IPS-18a (cell line): ENCODE data around the gene EWSR1.

Experiments used
- H3K27ac ChIP-seq: one replicate; pipeline ENCODE4 v1.5.1; 2013; ENCODE audit warnings: low read length
- H3K27me3 ChIP-seq: one replicate; pipeline ENCODE4 v1.6.1; 2013; ENCODE audit warnings: mild to moderate bottlenecking, low read length; ENCODE audit not compliant: control insufficient read depth, insufficient read depth
- H3K36me3 ChIP-seq: one replicate; pipeline ENCODE4 v1.6.1; 2013; ENCODE audit warnings: low read depth, low read length; ENCODE audit not compliant: control insufficient read depth
- H3K4me1 ChIP-seq: one replicate; pipeline ENCODE4 v1.6.1; 2013; ENCODE audit warnings: low read depth, low read length; ENCODE audit not compliant: control insufficient read depth
- H3K4me3 ChIP-seq: one replicate; pipeline ENCODE4 v1.5.1; 2013; ENCODE audit warnings: low read length
- H3K9ac ChIP-seq: one replicate; pipeline ENCODE4 v1.6.1; 2013; ENCODE audit warnings: mild to moderate bottlenecking, low read length, moderate library complexity
- H3K9me3 ChIP-seq: one replicate; pipeline ENCODE4 v1.6.1; 2013; ENCODE audit warnings: low read depth, low read length; ENCODE audit not compliant: control insufficient read depth

Gene EWSR1

DNA sequence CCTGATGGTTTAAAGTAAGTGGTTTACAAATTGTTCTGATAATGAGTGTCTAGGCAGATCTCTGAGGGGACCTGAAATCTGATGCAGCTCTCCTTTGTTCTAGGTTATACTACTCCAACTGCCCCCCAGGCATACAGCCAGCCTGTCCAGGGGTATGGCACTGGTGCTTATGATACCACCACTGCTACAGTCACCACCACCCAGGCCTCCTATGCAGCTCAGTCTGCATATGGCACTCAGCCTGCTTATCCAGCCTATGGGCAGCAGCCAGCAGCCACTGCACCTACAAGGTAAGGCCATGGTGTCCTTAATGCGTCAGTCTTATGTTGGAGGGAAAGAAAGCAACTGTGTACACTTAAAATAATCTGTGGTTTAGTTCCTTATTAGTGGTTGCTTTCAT, 9.9 kb downstream of the EWSR1 start:
- Histone ChIP-seq H3K9me3 (no peaks in the 10 kb centered on the region), H3K27ac (no peak overlapping the region), H3K27me3 (no peaks in the 10 kb centered on the region), H3K4me1 (no peaks in the 10 kb centered on the region), H3K36me3 (peaks cover 94% of the 10 kb centered on the region), H3K4me3 (no peak overlapping the region), H3K9ac (no peak overlapping the region)

DNA sequence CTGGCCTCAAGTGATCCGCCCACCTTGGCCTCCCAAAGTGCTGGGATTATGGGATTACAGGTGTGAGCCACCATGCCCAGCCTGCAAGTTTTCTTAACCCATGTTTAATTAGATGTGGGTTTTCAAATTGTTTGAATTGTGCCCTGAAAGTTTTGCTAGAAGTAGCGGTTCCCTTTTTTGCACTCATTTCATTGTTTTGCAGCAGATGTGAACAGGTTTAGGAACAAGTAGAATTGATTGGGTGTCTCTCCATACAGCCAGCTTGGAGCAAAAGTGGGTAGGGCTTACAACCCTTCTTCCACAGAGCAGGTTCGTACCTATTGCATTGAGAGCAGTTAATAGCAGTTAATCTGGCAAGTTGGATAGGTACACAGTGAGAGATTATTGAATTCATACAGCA, 16.1 kb downstream of the EWSR1 start:
- H3K4me3 ChIP-seq: no peak overlapping the region
- H3K9me3 ChIP-seq: no peaks in the 10 kb centered on the region
- no peak overlapping the region for H3K27ac ChIP-seq
- H3K27me3 ChIP-seq: no peaks in the 10 kb centered on the region
- no peak overlapping the region for H3K9ac ChIP-seq
- peaks cover 83% of the 10 kb centered on the region for H3K36me3 ChIP-seq
- no peaks in the 10 kb centered on the region for H3K4me1 ChIP-seq

DNA sequence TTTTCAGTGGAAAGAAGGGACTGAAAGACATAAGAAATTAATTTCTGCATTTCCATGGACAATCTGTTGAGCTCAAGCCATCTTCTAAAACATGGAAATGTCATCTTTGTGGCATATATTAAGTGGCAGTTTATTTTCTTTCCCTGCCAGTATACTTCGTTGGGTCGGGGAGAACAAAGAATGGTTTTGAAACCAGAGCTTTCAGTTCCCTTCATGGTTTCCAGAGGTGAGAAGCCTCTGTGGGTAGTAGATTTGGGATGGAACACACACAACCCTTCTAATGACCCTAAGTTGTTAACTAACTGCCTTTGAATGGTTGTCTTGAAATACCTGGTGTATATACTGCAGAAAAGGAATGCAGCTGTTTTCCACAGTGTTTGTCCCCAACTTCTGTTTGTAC, 20.8 kb downstream of the EWSR1 start:
- no peaks in the 10 kb centered on the region for H3K4me1 ChIP-seq
- no peak overlapping the region for H3K9ac ChIP-seq
- H3K27ac ChIP-seq: no peak overlapping the region
- H3K27me3 ChIP-seq: no peaks in the 10 kb centered on the region
- no peaks in the 10 kb centered on the region for H3K9me3 ChIP-seq
- no peak overlapping the region for H3K4me3 ChIP-seq
- peaks cover 91% of the 10 kb centered on the region for H3K36me3 ChIP-seq

DNA sequence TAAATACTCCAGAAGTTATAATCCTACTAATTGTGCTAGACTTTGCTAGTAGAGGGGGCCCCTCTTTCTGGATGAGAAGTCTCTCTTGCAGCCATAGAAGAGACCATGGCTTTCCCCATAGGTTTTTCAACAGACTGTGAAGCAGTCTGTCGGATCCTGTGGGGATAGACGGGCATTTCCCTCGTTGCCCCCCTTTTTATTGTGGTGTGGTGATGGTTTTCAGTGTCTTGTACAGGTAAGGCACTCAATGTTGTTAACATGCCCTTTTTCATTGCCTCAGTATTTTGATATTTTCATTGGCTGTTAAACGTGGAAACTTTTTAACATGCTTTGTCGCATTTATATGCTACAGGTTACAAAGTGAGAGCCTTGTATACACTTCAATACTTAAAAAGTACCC, 22.0 kb downstream of the EWSR1 start:
- Histone ChIP-seq H3K9ac (no peak overlapping the region), H3K27ac (no peak overlapping the region), H3K4me3 (no peak overlapping the region), H3K4me1 (no peaks in the 10 kb centered on the region), H3K36me3 (peaks cover 90% of the 10 kb centered on the region), H3K9me3 (no peaks in the 10 kb centered on the region), H3K27me3 (no peaks in the 10 kb centered on the region)

DNA sequence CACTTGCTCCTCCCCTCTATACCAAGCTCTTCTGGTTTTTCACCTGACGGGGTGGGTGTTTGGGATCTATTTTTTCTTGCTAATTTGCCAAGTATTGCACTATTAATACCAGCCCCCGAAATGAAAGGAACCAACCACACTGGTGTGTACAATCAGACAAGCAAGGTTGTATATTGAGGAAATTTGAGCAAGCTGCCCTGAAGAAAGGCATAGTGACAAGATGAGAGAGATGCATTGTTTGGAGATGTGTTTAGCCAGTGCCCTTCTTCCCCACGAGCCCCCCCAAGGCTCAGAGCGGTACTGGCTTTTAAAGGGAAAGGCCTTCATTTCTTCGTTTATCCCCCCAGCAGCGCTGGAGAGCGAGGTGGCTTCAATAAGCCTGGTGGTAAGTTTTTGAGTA, 23.1 kb downstream of the EWSR1 start:
- H3K27ac ChIP-seq: no peak overlapping the region
- no peak overlapping the region for H3K4me3 ChIP-seq
- H3K36me3 ChIP-seq: peaks cover 96% of the 10 kb centered on the region
- H3K4me1 ChIP-seq: no peaks in the 10 kb centered on the region
- no peak overlapping the region for H3K9ac ChIP-seq
- no peaks in the 10 kb centered on the region for H3K27me3 ChIP-seq
- no peaks in the 10 kb centered on the region for H3K9me3 ChIP-seq

DNA sequence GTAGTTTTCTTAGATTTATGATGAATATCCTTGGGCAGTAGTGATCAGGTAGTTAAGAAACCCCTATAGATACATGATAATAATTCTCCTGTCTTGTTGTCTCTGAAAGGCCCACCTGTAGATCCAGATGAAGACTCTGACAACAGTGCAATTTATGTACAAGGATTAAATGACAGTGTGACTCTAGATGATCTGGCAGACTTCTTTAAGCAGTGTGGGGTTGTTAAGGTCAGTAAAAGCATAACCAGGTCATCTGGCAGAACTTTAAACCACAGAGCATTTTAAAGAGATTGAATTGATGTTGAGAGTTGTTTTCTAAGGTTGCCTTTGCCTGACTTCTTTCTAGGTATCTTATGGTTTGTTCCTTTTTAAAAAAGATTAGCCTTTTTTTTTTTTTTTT, 24.3 kb downstream of the EWSR1 start:
- peaks cover 99% of the 10 kb centered on the region for H3K36me3 ChIP-seq
- no peak overlapping the region for H3K4me3 ChIP-seq
- no peaks in the 10 kb centered on the region for H3K27me3 ChIP-seq
- H3K9ac ChIP-seq: no peak overlapping the region
- no peak overlapping the region for H3K27ac ChIP-seq
- no peaks in the 10 kb centered on the region for H3K4me1 ChIP-seq
- H3K9me3 ChIP-seq: no peaks in the 10 kb centered on the region

DNA sequence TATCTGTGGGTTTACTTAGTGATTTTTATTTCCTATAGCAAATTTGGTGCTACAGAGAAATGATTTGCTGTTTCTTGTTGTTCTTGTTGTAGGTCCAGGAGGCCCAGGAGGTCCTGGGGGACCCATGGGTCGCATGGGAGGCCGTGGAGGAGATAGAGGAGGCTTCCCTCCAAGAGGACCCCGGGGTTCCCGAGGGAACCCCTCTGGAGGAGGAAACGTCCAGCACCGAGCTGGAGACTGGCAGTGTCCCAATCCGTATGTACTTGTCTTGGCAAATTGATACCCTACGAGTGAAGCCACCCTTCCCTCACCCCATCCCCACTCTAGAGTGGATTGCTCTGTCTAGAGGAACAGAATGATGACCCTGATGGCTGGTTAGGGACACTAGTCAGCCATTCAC, 30.6 kb downstream of the EWSR1 start:
- no peak overlapping the region for H3K9ac ChIP-seq
- H3K36me3 ChIP-seq: peaks cover 71% of the 10 kb centered on the region
- H3K4me1 ChIP-seq: no peaks in the 10 kb centered on the region
- H3K9me3 ChIP-seq: no peaks in the 10 kb centered on the region
- no peak overlapping the region for H3K4me3 ChIP-seq
- no peaks in the 10 kb centered on the region for H3K27me3 ChIP-seq
- no peak overlapping the region for H3K27ac ChIP-seq

DNA sequence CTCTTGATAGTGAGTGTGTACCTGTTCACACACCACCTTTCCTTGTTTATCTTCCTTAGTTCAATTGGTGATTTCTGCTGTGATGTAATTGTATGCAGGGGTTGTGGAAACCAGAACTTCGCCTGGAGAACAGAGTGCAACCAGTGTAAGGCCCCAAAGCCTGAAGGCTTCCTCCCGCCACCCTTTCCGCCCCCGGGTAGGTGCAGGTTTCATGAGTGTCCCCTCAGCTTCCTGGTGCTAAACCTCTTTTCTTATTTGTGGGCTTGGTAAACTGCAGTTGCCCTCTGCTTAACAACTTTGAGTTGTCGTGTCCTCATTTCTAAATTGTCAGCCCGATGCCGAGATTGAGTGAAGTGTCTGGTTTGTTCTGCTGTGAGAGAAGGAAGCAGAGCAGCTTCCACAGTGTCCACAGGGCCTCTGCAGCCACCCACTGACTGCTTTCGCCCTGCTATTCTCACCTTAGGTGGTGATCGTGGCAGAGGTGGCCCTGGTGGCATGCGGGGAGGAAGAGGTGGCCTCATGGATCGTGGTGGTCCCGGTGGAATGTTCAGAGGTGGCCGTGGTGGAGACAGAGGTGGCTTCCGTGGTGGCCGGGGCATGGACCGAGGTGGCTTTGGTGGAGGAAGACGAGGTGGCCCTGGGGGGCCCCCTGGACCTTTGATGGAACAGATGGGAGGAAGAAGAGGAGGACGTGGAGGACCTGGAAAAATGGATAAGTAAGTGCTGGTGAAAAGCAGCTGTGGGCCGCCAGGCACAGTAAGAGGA, 31.2 kb downstream of the EWSR1 start:
- Histone ChIP-seq H3K27ac (no peak overlapping the region), H3K36me3 (peaks cover 64% of the 10 kb centered on the region), H3K4me1 (no peaks in the 10 kb centered on the region), H3K9me3 (no peaks in the 10 kb centered on the region), H3K4me3 (no peak overlapping the region), H3K27me3 (no peaks in the 10 kb centered on the region), H3K9ac (no peak overlapping the region)

DNA sequence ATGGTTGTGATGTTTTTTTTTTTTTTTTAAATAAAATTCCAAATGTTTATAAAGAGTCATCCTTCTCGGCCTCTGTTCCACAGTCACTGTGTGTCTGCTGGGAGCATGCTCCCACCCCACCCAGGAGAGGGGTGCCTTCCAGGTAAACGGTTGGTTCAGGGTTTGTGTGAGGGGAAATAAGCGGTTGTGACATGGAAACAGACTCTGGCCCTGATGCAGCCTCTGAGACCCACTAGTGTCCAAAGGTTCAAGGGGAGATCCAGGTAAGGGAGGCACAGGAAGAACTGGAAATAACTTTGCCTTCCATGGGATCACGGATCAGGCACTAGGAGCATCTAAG, 32.4 kb downstream of the EWSR1 start:
- Histone ChIP-seq H3K4me1 (no peaks in the 10 kb centered on the region), H3K36me3 (peaks cover 54% of the 10 kb centered on the region), H3K27me3 (no peaks in the 10 kb centered on the region), H3K4me3 (no peak overlapping the region), H3K9me3 (no peaks in the 10 kb centered on the region), H3K9ac (no peak overlapping the region), H3K27ac (no peak overlapping the region)

DNA sequence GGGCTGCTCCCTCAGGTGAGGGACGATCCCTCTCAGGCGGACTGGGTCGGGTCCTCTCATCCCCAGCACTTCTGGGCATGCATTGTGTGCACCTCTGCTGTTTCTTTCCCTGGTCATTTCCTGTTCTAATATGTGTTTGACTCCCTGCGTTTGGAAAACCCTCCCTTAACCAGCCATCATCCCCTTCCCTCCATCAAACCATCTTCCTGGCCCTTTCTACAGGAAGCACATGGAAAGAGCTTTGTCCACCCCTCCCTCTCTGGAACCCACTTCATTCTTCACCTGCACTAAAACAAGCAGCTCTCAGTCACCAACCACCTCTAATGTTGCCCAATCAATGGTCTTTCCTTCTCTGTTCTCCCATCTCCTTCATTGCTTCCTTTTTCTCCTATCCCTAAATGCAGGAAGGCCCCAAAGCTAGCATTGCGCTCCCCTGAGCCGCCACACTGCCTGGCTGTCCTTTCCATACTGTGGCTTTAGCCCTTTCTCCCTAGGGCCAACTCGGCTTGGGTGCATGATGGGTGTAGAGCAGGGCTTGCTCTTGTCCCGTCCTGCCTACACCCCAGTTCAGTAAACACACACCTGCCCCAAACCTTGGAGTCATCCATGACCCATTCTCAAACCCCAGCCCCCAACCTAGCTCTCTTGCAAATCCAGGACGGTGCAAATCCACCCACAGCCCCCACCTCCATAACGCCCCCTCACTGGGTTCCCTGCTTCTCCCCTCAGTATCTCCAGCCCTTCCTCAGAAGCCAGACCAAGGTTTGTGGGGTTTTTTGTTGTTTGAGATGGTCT, 32.9 kb downstream of the EWSR1 start:
- Histone ChIP-seq H3K27ac (no peak overlapping the region), H3K4me1 (no peaks in the 10 kb centered on the region), H3K9ac (no peak overlapping the region), H3K9me3 (no peaks in the 10 kb centered on the region), H3K27me3 (no peaks in the 10 kb centered on the region), H3K36me3 (peaks cover 48% of the 10 kb centered on the region), H3K4me3 (no peak overlapping the region)

DNA sequence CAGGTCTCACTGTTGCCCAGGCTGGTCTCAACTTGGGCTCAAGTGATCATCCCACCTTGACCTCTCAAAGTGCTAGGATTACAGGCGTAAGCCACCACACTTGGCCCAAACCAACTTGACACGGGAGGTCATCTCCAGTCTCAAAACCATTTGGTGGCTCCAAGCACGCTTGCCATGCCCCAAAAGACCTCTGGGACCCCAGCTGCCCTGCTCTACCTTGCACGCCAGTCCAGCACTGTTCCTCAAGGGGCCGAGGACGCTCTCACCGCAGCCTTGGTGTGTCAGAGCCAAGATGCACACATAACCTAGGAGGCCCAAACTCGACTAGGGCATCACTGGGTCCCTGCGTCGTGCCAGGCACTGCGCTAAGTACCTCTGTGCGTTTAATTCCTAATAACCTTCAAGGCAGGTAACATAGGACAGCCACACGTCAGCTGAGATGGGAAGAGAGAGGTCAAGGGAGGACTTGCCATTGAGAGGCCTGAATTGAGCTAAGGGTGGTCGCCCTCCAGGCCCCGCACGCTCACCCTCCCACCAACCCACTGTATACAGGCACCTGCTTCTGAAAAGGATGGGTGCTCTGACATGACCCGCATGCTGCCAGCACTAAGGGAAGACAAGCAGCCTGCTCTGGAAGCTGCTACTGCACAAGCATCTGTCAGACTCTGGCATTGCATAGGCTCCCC, 33.8 kb downstream of the EWSR1 start:
- no peaks in the 10 kb centered on the region for H3K4me1 ChIP-seq
- no peak overlapping the region for H3K27ac ChIP-seq
- H3K4me3 ChIP-seq: no peak overlapping the region
- no peaks in the 10 kb centered on the region for H3K27me3 ChIP-seq
- H3K9ac ChIP-seq: no peak overlapping the region
- H3K9me3 ChIP-seq: no peaks in the 10 kb centered on the region
- H3K36me3 ChIP-seq: peaks cover 40% of the 10 kb centered on the region

DNA sequence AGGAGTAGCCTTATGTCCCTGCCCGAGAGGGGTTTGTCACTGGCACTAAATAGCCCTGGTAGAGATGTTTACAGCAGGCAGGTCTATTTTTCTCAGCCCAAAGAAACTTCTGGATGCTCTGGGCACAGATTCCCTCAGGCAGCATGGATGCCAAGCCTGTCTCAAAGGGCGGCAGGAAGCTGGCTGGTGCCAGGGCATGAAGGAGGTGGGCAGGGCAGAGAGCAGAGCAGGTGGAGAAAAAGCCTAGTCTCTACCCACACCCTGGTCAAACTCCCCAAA, 34.3 kb downstream of the EWSR1 start:
- H3K27ac ChIP-seq: no peak overlapping the region
- no peak overlapping the region for H3K4me3 ChIP-seq
- H3K9me3 ChIP-seq: no peaks in the 10 kb centered on the region
- peaks cover 35% of the 10 kb centered on the region for H3K36me3 ChIP-seq
- H3K9ac ChIP-seq: no peak overlapping the region
- H3K4me1 ChIP-seq: no peaks in the 10 kb centered on the region
- H3K27me3 ChIP-seq: peaks cover under 1% of the 10 kb centered on the region
